ENCODE data around the gene FSIP1. TPM values are rescaled to one million over a fixed set of nuclear protein-coding genes. Genes with fewer than 3 reads are reported as not detected.

Gene FSIP1
- total RNA-seq, 4 donors from 2014 or later: 0.17 TPM; not detected in 3

DNA sequence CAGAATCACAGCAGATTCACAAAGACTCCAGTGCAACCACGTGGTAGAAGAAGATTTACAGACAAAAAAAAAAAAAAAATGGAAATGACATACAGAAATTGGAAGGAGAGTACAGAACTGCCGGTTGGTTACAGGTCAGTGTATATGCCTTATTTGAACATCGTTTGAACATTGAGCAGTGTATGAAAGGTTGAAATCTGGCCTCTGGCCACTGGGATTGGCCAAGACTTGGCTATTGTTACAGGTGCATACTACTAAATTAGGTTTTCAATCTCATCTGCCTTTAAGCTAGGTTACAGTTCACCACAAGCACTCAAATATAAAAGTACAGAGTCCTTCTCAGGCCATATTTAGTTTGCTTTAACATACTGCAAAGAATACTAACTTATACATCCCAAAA, 142.0 kb downstream of the FSIP1 start:
- no peak for DNase-seq (ENCODE audit: low spot score in 2 of 2)
- intact Hi-C loops (cut with DNase I; ENCODE audit: low total_unique reads): no loop called here
- H3K4me3 ChIP-seq (ENCODE audit: low read depth, poor library complexity, severe bottlenecking): no peak overlapping the region
- 68 to 69% methylated on average over 3 of the region's 3 CpGs for WGBS, 2 donors
- TF ChIP-seq, protein P1, sequence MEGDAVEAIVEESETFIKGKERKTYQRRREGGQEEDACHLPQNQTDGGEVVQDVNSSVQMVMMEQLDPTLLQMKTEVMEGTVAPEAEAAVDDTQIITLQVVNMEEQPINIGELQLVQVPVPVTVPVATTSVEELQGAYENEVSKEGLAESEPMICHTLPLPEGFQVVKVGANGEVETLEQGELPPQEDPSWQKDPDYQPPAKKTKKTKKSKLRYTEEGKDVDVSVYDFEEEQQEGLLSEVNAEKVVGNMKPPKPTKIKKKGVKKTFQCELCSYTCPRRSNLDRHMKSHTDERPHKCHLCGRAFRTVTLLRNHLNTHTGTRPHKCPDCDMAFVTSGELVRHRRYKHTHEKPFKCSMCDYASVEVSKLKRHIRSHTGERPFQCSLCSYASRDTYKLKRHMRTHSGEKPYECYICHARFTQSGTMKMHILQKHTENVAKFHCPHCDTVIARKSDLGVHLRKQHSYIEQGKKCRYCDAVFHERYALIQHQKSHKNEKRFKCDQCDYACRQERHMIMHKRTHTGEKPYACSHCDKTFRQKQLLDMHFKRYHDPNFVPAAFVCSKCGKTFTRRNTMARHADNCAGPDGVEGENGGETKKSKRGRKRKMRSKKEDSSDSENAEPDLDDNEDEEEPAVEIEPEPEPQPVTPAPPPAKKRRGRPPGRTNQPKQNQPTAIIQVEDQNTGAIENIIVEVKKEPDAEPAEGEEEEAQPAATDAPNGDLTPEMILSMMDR (IDR thresholded peaks at IDR 0.05): no peak
- no peak for TF ChIP-seq POLR2A (IDR thresholded peaks at IDR 0.05)

DNA sequence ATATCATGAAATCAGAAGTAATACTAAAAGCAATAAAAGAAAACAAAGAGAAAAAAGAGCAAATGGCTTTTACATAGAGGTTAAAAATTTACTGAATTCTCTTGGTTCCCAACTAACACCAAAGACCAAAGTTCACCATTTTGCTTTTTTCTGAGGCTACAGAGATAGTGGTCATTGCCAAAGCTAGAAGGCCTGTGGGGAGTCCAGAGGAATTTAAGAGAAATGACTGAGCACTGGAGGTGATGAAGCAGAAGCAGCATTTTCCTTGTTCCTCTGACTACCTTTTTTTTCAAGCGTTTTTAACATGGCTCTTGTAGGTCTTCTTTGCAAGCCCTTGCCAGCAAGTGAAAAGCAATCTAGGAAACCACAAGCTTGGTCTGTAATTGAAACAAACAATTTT, 143.6 kb downstream of the FSIP1 start:
- 85 to 94% methylated on average over 1 of the region's 1 CpG for WGBS, 2 donors
- TF ChIP-seq, protein P1 (IDR thresholded peaks at IDR 0.05): no peak
- intact Hi-C loops (cut with DNase I; ENCODE audit: low total_unique reads): no loop called here
- H3K4me3 ChIP-seq (ENCODE audit: low read depth, poor library complexity, severe bottlenecking): no peak overlapping the region
- no peak for DNase-seq (ENCODE audit: low spot score in 2 of 2)

DNA sequence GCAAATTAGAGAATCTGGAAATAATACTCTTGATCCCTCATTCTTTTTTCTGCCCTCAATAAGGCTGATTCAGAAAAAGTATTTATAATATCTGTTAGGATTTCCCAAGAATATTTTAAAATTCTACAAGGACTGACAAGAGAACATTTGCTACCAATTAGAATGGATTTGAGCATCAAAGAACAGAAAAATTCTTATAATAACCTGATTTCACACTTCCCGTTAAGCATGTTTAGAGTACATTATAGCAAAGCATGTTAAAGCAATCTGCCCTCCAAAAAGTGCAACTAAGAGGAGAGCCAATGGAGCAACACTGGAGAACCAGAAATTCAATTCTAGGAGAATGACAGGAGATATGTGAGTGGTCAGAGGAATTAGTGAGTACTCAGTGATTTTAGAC, 144.6 kb downstream of the FSIP1 start:
- TF ChIP-seq, protein P1 (IDR thresholded peaks at IDR 0.05): no peak
- no peak for TF ChIP-seq POLR2A (IDR thresholded peaks at IDR 0.05)
- 82 to 83% methylated on average over 1 of the region's 1 CpG for WGBS, 2 donors
- DNase-seq (ENCODE audit: low spot score in 2 of 2): no peak
- H3K4me3 ChIP-seq (ENCODE audit: low read depth, poor library complexity, severe bottlenecking): no peak overlapping the region
- intact Hi-C loops (cut with DNase I; ENCODE audit: low total_unique reads): no loop called here

DNA sequence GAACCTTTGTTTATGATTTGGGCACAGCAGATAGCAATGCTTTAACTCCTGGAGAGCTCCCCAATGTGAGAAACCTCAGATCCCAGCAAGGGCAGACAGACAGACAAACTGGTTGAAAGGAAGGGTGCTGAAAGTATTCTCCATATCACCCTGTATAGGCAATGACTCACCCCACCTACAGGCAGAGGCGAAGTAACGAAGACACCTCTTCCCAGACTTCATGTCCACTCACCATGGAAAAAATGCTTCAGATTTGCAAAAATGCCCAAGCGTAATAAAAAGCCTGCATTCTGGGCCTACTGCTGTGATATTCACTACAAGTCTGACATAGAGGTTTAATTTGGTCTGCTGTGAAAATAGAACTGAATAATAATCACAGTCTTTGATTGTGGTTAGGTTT, 151.3 kb downstream of the FSIP1 start:
- TF ChIP-seq, protein P1 (IDR thresholded peaks at IDR 0.05): no peak
- no peak for TF ChIP-seq POLR2A (IDR thresholded peaks at IDR 0.05)
- 74 to 82% methylated on average over 3 of the region's 3 CpGs for WGBS, 2 donors
- no peak overlapping the region for H3K4me3 ChIP-seq (ENCODE audit: low read depth, poor library complexity, severe bottlenecking)
- intact Hi-C loops (cut with DNase I; ENCODE audit: low total_unique reads): no loop called here
- DNase-seq (ENCODE audit: low spot score in 2 of 2): no peak

DNA sequence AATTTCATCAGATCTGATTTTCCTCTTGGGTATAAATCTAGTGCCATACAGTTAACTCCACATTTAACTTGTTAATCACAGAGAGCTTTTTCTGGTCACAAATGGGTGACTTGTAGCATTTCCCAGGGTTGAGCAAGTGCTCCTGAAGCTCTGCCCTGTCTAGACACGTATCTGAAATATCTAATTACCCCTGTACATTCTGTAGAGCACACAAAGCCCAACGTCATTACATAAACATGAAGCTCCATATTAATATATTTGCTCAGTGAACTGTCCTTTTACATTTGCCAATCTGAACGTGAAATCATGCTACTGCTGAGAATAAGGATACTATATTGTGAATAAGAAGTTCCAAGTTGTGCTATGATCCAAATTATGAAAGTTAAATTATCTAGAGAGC, 152.7 kb downstream of the FSIP1 start:
- no peak for TF ChIP-seq POLR2A (IDR thresholded peaks at IDR 0.05)
- TF ChIP-seq, protein P1 (IDR thresholded peaks at IDR 0.05): no peak
- no peak overlapping the region for H3K4me3 ChIP-seq (ENCODE audit: low read depth, poor library complexity, severe bottlenecking)
- intact Hi-C loops (cut with DNase I; ENCODE audit: low total_unique reads): no loop called here
- WGBS, 2 donors: 61 to 66% methylated on average over 3 of the region's 3 CpGs
- no peak for DNase-seq (ENCODE audit: low spot score in 2 of 2)

DNA sequence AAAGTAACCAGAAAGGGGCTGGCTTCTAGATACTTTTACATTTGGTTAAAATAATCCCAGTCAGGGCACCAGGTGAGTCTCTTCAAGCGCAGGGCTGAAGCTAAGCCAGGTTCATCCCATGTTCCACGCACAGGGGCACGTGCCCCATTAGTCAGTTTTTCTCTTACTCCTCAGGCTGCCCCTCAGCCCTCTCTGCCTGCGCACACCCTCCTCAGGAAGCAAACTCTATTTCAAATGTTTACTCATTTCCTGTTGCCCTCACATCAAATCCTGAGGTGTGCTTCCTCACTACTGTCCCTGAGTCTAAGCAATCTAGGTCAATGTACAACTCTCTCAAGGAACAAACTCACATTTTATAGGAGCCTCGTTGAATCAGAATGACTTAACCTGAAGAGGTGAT, 153.3 kb downstream of the FSIP1 start:
- TF ChIP-seq POLR2A (IDR thresholded peaks at IDR 0.05): no peak
- TF ChIP-seq, protein P1 (IDR thresholded peaks at IDR 0.05): no peak
- no peak overlapping the region for H3K4me3 ChIP-seq (ENCODE audit: low read depth, poor library complexity, severe bottlenecking)
- intact Hi-C loops (cut with DNase I; ENCODE audit: low total_unique reads): no loop called here
- 61 to 76% methylated on average over 5 of the region's 5 CpGs for WGBS, 2 donors
- DNase-seq (ENCODE audit: low spot score in 2 of 2): no peak

All from lower leg skin (tissue), 4 donors.